ENCODE measurements around the gene GTF2B. TPM values are rescaled to one million over a fixed set of nuclear protein-coding genes. Genes with fewer than 3 reads are reported as not detected.
"Not testable (repeated sequence)": the region's sequence is repeated elsewhere in the genome, so short reads cannot be mapped to it uniquely, and the experiment has no call there.

GTF2B gene
- total and polyA plus RNA-seq, 2 donors (not counting 1 experiment from before 2014, with no cell fraction given), result 37.8 to 42.2 TPM

DNA sequence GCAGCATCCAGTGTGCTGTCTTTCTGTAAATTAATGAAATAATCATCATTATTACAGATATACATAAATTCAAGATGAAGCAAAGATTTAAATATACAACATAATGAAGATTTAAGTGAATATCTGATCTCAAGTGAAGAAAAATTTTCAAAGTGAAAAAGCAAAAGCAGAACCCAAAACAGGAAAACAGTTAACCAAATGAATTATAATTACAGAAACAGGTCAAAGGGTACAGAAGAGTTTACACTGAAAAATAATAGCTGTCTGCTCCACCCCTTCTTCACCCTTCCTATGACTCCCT, 44.8 kb upstream of the GTF2B start:
- no peak overlapping the region for H2AFZ ChIP-seq (ENCODE audit: low read length)
- no peaks in the 10 kb centered on the region for H3K4me1 ChIP-seq (ENCODE audit: control insufficient read depth, extremely low read depth, insufficient read depth, low read length)
- no peak for DNase-seq (ENCODE audit: low read depth in 2 of 2)
- H3K9ac ChIP-seq (ENCODE audit: insufficient read depth, low read length), result no peak overlapping the region
- peaks cover 1% of the 10 kb centered on the region for H4K20me1 ChIP-seq (ENCODE audit: control insufficient read depth, extremely low read depth, insufficient read depth, low read length)
- H3K27me3 ChIP-seq (ENCODE audit: control insufficient read depth, insufficient read depth, low read length), result no peaks in the 10 kb centered on the region
- H3K79me2 ChIP-seq (ENCODE audit: control insufficient read depth, insufficient read depth, low read length), result no peaks in the 10 kb centered on the region
- no peak overlapping the region for H3K4me3 ChIP-seq (replicated peaks in 1 of 4; ENCODE audit: control extremely low read depth in 1 of 4, insufficient read depth in 1 of 4, low read depth in 3 of 4, low read length in 4 of 4)
- no peak for TF ChIP-seq EZH2 (IDR thresholded peaks at IDR 0.05; ENCODE audit: low read length, missing control alignments)
- TF ChIP-seq, protein P1, sequence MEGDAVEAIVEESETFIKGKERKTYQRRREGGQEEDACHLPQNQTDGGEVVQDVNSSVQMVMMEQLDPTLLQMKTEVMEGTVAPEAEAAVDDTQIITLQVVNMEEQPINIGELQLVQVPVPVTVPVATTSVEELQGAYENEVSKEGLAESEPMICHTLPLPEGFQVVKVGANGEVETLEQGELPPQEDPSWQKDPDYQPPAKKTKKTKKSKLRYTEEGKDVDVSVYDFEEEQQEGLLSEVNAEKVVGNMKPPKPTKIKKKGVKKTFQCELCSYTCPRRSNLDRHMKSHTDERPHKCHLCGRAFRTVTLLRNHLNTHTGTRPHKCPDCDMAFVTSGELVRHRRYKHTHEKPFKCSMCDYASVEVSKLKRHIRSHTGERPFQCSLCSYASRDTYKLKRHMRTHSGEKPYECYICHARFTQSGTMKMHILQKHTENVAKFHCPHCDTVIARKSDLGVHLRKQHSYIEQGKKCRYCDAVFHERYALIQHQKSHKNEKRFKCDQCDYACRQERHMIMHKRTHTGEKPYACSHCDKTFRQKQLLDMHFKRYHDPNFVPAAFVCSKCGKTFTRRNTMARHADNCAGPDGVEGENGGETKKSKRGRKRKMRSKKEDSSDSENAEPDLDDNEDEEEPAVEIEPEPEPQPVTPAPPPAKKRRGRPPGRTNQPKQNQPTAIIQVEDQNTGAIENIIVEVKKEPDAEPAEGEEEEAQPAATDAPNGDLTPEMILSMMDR (conservative IDR thresholded peaks at IDR 0.05 in 1 of 2, IDR thresholded peaks at IDR 0.05 in 1 of 2; ENCODE audit: low read depth in 1 of 2, low read length in 2 of 2), result no peak
- no peak overlapping the region for H3K27ac ChIP-seq (ENCODE audit: insufficient read depth, low read length)
- H3K4me2 ChIP-seq (ENCODE audit: extremely low read depth, insufficient read depth, low read length), result no peak overlapping the region
- no peaks in the 10 kb centered on the region for H3K9me3 ChIP-seq (ENCODE audit: control insufficient read depth, insufficient read depth, low read depth, low read length)
- H3K36me3 ChIP-seq (ENCODE audit: control insufficient read depth, insufficient read depth, low read length), result peaks cover 10% of the 10 kb centered on the region

GRCh38 chr1:88935522-88936222, 44.3 kb upstream of the GTF2B start:
- no peaks in the 10 kb centered on the region for H3K27me3 ChIP-seq (ENCODE audit: control insufficient read depth, insufficient read depth, low read length)
- peaks cover 10% of the 10 kb centered on the region for H3K36me3 ChIP-seq (ENCODE audit: control insufficient read depth, insufficient read depth, low read length)

DNA sequence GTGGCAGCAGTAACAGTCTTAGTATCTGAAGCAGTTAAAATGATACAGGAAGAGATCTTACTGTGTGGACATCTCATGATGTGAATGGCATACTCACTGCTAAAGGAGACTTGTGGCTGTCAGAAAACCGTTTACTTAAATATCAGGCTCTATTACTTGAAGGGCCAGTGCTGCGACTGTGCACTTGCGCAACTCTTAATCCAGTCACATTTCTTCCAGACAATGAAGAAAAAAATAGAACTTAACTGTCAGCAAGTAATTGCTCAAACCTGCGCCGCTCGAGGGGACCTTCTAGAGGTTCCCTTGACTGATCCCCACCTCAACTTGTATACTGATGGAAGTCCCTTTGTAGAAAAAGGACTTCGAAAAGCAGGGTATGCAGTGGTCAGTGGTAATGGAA, 38.8 kb upstream of the GTF2B start:
- H2AFZ ChIP-seq (ENCODE audit: low read length); H3K4me2 ChIP-seq (ENCODE audit: extremely low read depth, insufficient read depth, low read length); H3K9ac ChIP-seq (ENCODE audit: insufficient read depth, low read length); H3K27me3 ChIP-seq (ENCODE audit: control insufficient read depth, insufficient read depth, low read length); DNase-seq (ENCODE audit: low read depth in 2 of 2); H3K9me3 ChIP-seq (ENCODE audit: control insufficient read depth, insufficient read depth, low read depth, low read length); H3K36me3 ChIP-seq (ENCODE audit: control insufficient read depth, insufficient read depth, low read length); H3K4me1 ChIP-seq (ENCODE audit: control insufficient read depth, extremely low read depth, insufficient read depth, low read length); H3K79me2 ChIP-seq (ENCODE audit: control insufficient read depth, insufficient read depth, low read length); H3K4me3 ChIP-seq (replicated peaks in 1 of 4; ENCODE audit: control extremely low read depth in 1 of 4, insufficient read depth in 1 of 4, low read depth in 3 of 4, low read length in 4 of 4); H4K20me1 ChIP-seq (ENCODE audit: control insufficient read depth, extremely low read depth, insufficient read depth, low read length); H3K27ac ChIP-seq (ENCODE audit: insufficient read depth, low read length): not testable (repeated sequence)

More at GRCh38 chr1:88935522-88936222, 44.3 kb upstream of the GTF2B start:
- no peaks in the 10 kb centered on the region for H3K79me2 ChIP-seq (ENCODE audit: control insufficient read depth, insufficient read depth, low read length)
- H2AFZ ChIP-seq (ENCODE audit: low read length), result no peak overlapping the region
- peaks cover 1% of the 10 kb centered on the region for H4K20me1 ChIP-seq (ENCODE audit: control insufficient read depth, extremely low read depth, insufficient read depth, low read length)
- no peak overlapping the region for H3K4me3 ChIP-seq (replicated peaks in 1 of 4; ENCODE audit: control extremely low read depth in 1 of 4, insufficient read depth in 1 of 4, low read depth in 3 of 4, low read length in 4 of 4)
- H3K4me1 ChIP-seq (ENCODE audit: control insufficient read depth, extremely low read depth, insufficient read depth, low read length), result no peaks in the 10 kb centered on the region
- H3K27ac ChIP-seq (ENCODE audit: insufficient read depth, low read length), result no peak overlapping the region
- H3K4me2 ChIP-seq (ENCODE audit: extremely low read depth, insufficient read depth, low read length), result no peak overlapping the region
- no peaks in the 10 kb centered on the region for H3K9me3 ChIP-seq (ENCODE audit: control insufficient read depth, insufficient read depth, low read depth, low read length)
- peak; percentile 30 to 66 for DNase-seq (ENCODE audit: low read depth in 2 of 2)
- TF ChIP-seq, protein P1 (conservative IDR thresholded peaks at IDR 0.05 in 1 of 2, IDR thresholded peaks at IDR 0.05 in 1 of 2; ENCODE audit: low read depth in 1 of 2, low read length in 2 of 2), result peak; percentile 34 to 58
- no peak for TF ChIP-seq EZH2 (IDR thresholded peaks at IDR 0.05; ENCODE audit: low read length, missing control alignments)
- H3K9ac ChIP-seq (ENCODE audit: insufficient read depth, low read length), result no peak overlapping the region

Measured in fibroblast of lung (primary cell).